AG04450 (cell line): ENCODE measurements around the gene RPGRIP1L. TPM values are rescaled to one million over a fixed set of nuclear protein-coding genes. Genes with fewer than 3 reads are reported as not detected.

Source experiments
- CTCF ChIA-PET: fragments of 300-600, 350-600 bp; formaldehyde crosslinking; extraction: SDS; loops from one replicate; lab custom pipeline; 2022; ENCODE audit warnings: antibody characterized with exemption, inconsistent platforms; lab: Charles Lee
- POLR2A ChIA-PET: fragments of 350-600 bp; formaldehyde crosslinking; extraction: SDS; loops from one replicate; lab custom pipeline; 2021; ENCODE audit warnings: antibody characterized with exemption, inconsistent platforms; lab: Yijun Ruan, JAX
- DNase-seq: peaks from one replicate; pipeline ENCODE4 v3.0.0-alpha.2; 2011; ENCODE audit warnings: low read depth, low spot score
- H3K27ac ChIP-seq: one replicate; pipeline ENCODE4 v1.5.1; 2012; ENCODE audit warnings: low read depth, low read length, control low read depth
- H3K27me3 ChIP-seq: one replicate; pipeline ENCODE4 v1.6.0; 2012; ENCODE audit warnings: low read length; ENCODE audit not compliant: control insufficient read depth, insufficient read depth
- H3K4me3 ChIP-seq: 2 replicates; pipeline ENCODE4 v1.5.1; 2011; ENCODE audit warnings: mild to moderate bottlenecking, low read depth, low read length, control low read depth
- H3K9me3 ChIP-seq: 2 replicates; pipeline ENCODE4 v1.5.1; 2012; ENCODE audit warnings: low read length; ENCODE audit not compliant: control insufficient read depth, insufficient read depth
- polyA plus RNA-seq: library from polyadenylated mRNA; depleted of rRNA; stranded (reverse); fragments of >200 nt; gene quantifications from 2 replicates; pipeline ENCODE4 v1.2.3, GENCODE V29; 2011
- TF ChIP-seq, protein P1 (sequence below): IDR thresholded peaks from 2 replicates; pipeline ENCODE4 v1.5.1; 2011; ENCODE audit warnings: low read depth, low read length, control low read depth, inconsistent platforms

Gene RPGRIP1L
- polyA plus RNA-seq, 1 experiment: 13.0 TPM

DNA sequence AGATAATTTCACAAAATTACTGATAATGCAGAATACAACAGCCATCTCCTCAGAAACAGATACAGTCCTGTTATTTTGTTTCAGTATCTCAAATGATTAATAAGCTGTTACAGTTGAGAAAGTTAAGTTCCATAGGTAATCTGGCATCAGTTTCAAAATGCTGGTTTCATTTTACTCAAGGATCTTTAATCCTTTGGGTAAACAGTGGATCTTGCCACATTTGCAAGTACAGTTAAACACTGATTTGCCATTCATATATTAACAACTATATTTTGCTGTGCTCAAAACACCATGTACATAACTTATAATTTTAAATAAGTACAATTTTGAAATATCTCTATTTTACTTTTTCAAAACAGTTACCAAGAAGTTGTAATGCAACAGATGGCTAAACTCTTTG, 31.2 kb downstream of the RPGRIP1L start:
- CTCF ChIA-PET: no interaction called here
- H3K9me3 ChIP-seq: no peaks in the 10 kb centered on the region

GRCh38 chr16:53668869-53669268, 34.8 kb downstream of the RPGRIP1L start:
- no peaks in the 10 kb centered on the region for H3K9me3 ChIP-seq
- CTCF ChIA-PET: no interaction called here
- POLR2A ChIA-PET: no interaction called here
- no peak overlapping the region for H3K27ac ChIP-seq
- no peak overlapping the region for H3K4me3 ChIP-seq
- H3K27me3 ChIP-seq: no peaks in the 10 kb centered on the region
- TF ChIP-seq, protein P1, sequence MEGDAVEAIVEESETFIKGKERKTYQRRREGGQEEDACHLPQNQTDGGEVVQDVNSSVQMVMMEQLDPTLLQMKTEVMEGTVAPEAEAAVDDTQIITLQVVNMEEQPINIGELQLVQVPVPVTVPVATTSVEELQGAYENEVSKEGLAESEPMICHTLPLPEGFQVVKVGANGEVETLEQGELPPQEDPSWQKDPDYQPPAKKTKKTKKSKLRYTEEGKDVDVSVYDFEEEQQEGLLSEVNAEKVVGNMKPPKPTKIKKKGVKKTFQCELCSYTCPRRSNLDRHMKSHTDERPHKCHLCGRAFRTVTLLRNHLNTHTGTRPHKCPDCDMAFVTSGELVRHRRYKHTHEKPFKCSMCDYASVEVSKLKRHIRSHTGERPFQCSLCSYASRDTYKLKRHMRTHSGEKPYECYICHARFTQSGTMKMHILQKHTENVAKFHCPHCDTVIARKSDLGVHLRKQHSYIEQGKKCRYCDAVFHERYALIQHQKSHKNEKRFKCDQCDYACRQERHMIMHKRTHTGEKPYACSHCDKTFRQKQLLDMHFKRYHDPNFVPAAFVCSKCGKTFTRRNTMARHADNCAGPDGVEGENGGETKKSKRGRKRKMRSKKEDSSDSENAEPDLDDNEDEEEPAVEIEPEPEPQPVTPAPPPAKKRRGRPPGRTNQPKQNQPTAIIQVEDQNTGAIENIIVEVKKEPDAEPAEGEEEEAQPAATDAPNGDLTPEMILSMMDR: no peak
- no peak for DNase-seq

More for the DNA sequence above, 31.2 kb downstream of the RPGRIP1L start:
- TF ChIP-seq, protein P1: no peak
- POLR2A ChIA-PET: no interaction called here
- H3K27me3 ChIP-seq: no peaks in the 10 kb centered on the region
- no peak for DNase-seq
- H3K27ac ChIP-seq: no peak overlapping the region
- no peak overlapping the region for H3K4me3 ChIP-seq

DNA sequence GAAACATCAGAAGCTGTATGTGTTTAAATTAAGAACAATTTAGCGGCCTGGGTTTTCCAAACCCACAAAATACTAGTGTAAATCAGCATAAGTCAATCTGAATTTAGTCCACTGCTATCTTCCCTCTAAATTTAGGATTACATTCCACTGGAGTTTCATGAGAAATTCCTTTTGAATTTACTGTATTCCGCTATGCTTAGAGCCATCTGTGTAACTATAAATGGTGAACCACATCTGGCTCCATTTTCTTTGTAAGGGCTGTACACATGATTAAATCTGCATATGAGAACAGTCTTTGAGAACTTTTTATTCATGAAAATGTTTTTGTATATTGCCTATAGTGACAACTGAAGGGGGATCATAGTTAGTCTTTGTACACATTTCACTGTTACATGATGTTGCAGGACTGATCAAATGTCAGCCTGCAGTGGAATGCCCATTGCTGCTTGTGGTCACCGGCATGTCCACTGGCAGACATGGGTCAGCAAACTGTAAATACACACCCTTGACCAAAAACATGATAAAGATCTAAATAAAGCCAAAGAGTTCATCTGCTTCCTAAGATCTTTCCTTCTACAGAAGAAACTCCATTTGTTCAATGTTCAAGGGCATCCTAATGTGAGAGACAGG, 36.8 kb downstream of the RPGRIP1L start:
- POLR2A ChIA-PET: no interaction called here

GRCh38 chr16:53664724-53665345, 38.8 kb downstream of the RPGRIP1L start:
- Histone ChIP-seq H3K4me3 (no peak overlapping the region; the same call in 1 of the 2 replicates), H3K9me3 (no peaks in the 10 kb centered on the region), H3K27ac (no peak overlapping the region), H3K27me3 (no peaks in the 10 kb centered on the region)
- TF ChIP-seq, protein P1: no peak
- ChIA-PET POLR2A (interaction anchor here (1.4 kb wide), 1 partner anchor 104 kb away, joined by 5 read pairs; no protein-coding TSS in a partner anchor), CTCF (interaction anchor here (0.8 to 1.0 kb wide), 2 partner anchors 78 to 115 kb away, joined by 3 read pairs; no protein-coding TSS in a partner anchor)
- peak; percentile 50 for DNase-seq

More for the DNA sequence above, 36.8 kb downstream of the RPGRIP1L start:
- DNase-seq: no peak
- Histone ChIP-seq H3K9me3 (no peaks in the 10 kb centered on the region), H3K27me3 (no peaks in the 10 kb centered on the region), H3K27ac (no peak overlapping the region), H3K4me3 (no peak overlapping the region)
- TF ChIP-seq, protein P1: no peak
- CTCF ChIA-PET: no interaction called here

DNA sequence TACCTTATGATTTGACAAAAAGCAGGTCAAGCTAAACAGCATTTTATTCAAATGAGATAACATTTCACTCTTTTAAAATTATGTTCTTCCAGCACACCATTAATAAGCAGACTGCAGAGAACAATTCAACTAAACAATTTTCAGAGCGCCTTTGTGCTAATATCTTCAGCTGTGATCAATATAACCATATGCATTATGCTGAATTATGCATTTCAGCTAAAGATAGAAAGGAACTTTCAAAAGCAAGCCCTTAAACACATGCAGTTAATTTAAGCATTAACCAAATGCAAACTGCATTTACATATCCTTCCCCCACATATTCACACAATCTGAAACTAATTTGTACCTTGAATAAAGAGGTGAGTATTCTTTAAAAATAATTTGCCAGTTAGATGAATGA, 41.6 kb downstream of the RPGRIP1L start:
- CTCF ChIA-PET: no interaction called here
- H3K4me3 ChIP-seq: no peak overlapping the region
- no peaks in the 10 kb centered on the region for H3K9me3 ChIP-seq
- TF ChIP-seq, protein P1: no peak
- H3K27ac ChIP-seq: no peak overlapping the region
- H3K27me3 ChIP-seq: no peaks in the 10 kb centered on the region
- POLR2A ChIA-PET: no interaction called here
- DNase-seq: no peak
